Measurements from ENCODE around the gene EPS15.

Gene EPS15

GRCh38 chr1:51324251-51325010 is 194.6 kb downstream of the EPS15 start:
- H3F3A ChIP-seq (ENCODE audit: insufficient read depth), result no peaks in the 10 kb centered on the region
- TF ChIP-seq EZH2phosphoT487 (conservative IDR thresholded peaks at IDR 0.05; ENCODE audit: low read length) (no peak), CTCF (IDR thresholded peaks at IDR 0.05; ENCODE audit: insufficient read depth, low read length, poor library complexity, severe bottlenecking) (no peak)

GRCh38 chr1:51323778-51324177 is 195.3 kb downstream of the EPS15 start:
- Histone ChIP-seq H3K4me2 (ENCODE audit: low read depth, low read length, poor library complexity, severe bottlenecking) (no peak overlapping the region), H3K9me2 (replicated peaks; ENCODE audit: insufficient read depth, low read length) (no peaks in the 10 kb centered on the region)

More at GRCh38 chr1:51324251-51325010, 194.6 kb downstream of the EPS15 start:
- H3K36me3 ChIP-seq (ENCODE audit: low read length), result no peaks in the 10 kb centered on the region
- H2AFZ ChIP-seq (ENCODE audit: low read depth, low read length, severe bottlenecking), result no peak overlapping the region
- H3K9me3 ChIP-seq (ENCODE audit: insufficient read depth, low read length), result no peaks in the 10 kb centered on the region
- H3K27ac ChIP-seq (ENCODE audit: low read depth, low read length), result no peak overlapping the region
- no peaks in the 10 kb centered on the region for H3K9me2 ChIP-seq (replicated peaks; ENCODE audit: insufficient read depth, low read length)
- no peaks in the 10 kb centered on the region for H3K79me2 ChIP-seq (ENCODE audit: insufficient read depth, low read length)
- no peak overlapping the region for H3K9ac ChIP-seq (ENCODE audit: low read length)
- no peak overlapping the region for H3K4me2 ChIP-seq (ENCODE audit: low read depth, low read length, poor library complexity, severe bottlenecking)
- H3K4me3 ChIP-seq (ENCODE audit: insufficient read depth, low read length, poor library complexity, severe bottlenecking), result no peak overlapping the region
- no peaks in the 10 kb centered on the region for H3K27me3 ChIP-seq (ENCODE audit: low read length)
- H4K20me1 ChIP-seq (ENCODE audit: low read depth, low read length), result no peaks in the 10 kb centered on the region

DNA sequence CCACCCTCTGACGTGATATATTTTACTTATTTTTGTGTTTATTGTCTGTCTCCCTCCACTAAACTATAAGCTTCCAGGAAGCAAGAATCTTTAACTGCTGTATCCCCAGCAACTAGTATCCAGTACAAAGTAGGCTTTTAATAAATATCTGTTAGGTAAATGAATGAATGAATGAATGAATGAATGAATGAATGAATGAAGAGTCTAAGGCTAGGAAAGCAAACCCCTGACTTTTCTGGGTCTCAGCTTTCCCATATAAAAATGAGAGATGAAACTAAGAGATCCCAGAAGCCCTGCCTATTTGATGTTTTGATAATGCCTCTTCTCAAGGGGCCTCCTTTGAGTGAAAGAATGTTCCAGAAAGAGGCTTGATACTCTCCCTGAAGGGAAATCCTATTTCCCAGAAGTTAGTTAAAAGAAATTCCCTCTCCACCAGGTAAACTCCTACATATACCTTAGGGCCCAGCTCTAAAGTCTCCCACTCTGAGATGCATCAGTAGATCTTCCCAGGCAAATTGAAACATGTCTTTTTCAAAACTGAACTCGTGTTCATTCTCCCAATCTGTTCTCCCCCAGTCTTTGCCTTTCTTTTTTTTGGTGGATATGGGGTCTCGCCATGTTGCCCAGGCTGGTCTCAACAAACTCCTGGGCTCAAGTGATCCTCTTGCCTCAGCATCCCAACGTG is 196.5 kb downstream of the EPS15 start:
- Histone ChIP-seq H3K27ac (ENCODE audit: low read depth, low read length) (no peak overlapping the region), H3K9ac (ENCODE audit: low read length) (no peak overlapping the region), H3K9me3 (ENCODE audit: insufficient read depth, low read length) (no peaks in the 10 kb centered on the region), H3K27me3 (ENCODE audit: low read length) (no peaks in the 10 kb centered on the region), H3K4me3 (ENCODE audit: insufficient read depth, low read length, poor library complexity, severe bottlenecking) (no peak overlapping the region), H3F3A (ENCODE audit: insufficient read depth) (no peaks in the 10 kb centered on the region), H2AFZ (ENCODE audit: low read depth, low read length, severe bottlenecking) (no peak overlapping the region), H3K4me2 (ENCODE audit: low read depth, low read length, poor library complexity, severe bottlenecking) (no peak overlapping the region), H3K79me2 (ENCODE audit: insufficient read depth, low read length) (no peaks in the 10 kb centered on the region), H3K9me2 (replicated peaks; ENCODE audit: insufficient read depth, low read length) (no peaks in the 10 kb centered on the region), H4K20me1 (ENCODE audit: low read depth, low read length) (no peaks in the 10 kb centered on the region), H3K36me3 (ENCODE audit: low read length) (no peaks in the 10 kb centered on the region)
- TF ChIP-seq EZH2phosphoT487 (conservative IDR thresholded peaks at IDR 0.05; ENCODE audit: low read length), result no peak
- TF ChIP-seq CTCF (IDR thresholded peaks at IDR 0.05; ENCODE audit: insufficient read depth, low read length, poor library complexity, severe bottlenecking), result no peak

More at GRCh38 chr1:51323778-51324177, 195.3 kb downstream of the EPS15 start:
- no peaks in the 10 kb centered on the region for H3K27me3 ChIP-seq (ENCODE audit: low read length)
- H3K79me2 ChIP-seq (ENCODE audit: insufficient read depth, low read length), result no peaks in the 10 kb centered on the region
- no peaks in the 10 kb centered on the region for H3K36me3 ChIP-seq (ENCODE audit: low read length)
- no peaks in the 10 kb centered on the region for H3K9me3 ChIP-seq (ENCODE audit: insufficient read depth, low read length)
- no peak overlapping the region for H3K27ac ChIP-seq (ENCODE audit: low read depth, low read length)
- no peak overlapping the region for H3K9ac ChIP-seq (ENCODE audit: low read length)
- H3K4me3 ChIP-seq (ENCODE audit: insufficient read depth, low read length, poor library complexity, severe bottlenecking), result no peak overlapping the region
- H3F3A ChIP-seq (ENCODE audit: insufficient read depth), result no peaks in the 10 kb centered on the region
- TF ChIP-seq CTCF (IDR thresholded peaks at IDR 0.05; ENCODE audit: insufficient read depth, low read length, poor library complexity, severe bottlenecking) (no peak), EZH2phosphoT487 (conservative IDR thresholded peaks at IDR 0.05; ENCODE audit: low read length) (no peak)
- H4K20me1 ChIP-seq (ENCODE audit: low read depth, low read length), result no peaks in the 10 kb centered on the region
- no peak overlapping the region for H2AFZ ChIP-seq (ENCODE audit: low read depth, low read length, severe bottlenecking)
